Measurements from ENCODE around the gene VTI1A.

The VTI1A gene

DNA sequence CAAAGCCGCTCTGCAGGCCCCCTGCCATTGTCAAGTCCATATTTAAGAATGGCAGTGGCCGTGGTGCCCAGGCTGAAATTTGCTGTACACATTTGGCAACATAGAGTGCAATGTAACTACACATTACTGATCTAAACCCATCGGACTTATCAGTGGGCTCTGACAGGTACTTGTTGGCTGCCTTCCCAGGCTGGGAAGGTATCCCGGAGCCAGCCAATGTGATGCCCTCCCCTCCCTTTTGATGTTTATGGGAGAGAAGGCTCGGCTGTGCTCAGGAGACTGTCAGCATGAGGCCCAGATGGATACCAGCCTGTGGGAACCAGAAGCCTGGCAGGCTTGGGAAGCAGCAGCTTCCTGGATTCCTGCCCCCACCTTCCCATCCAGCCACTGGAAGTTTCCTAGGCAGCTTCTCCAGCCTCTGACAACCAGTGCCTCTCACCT lies 357.0 kb downstream of the VTI1A start:
- no peak for DNase-seq (ENCODE audit: low spot score)

DNA sequence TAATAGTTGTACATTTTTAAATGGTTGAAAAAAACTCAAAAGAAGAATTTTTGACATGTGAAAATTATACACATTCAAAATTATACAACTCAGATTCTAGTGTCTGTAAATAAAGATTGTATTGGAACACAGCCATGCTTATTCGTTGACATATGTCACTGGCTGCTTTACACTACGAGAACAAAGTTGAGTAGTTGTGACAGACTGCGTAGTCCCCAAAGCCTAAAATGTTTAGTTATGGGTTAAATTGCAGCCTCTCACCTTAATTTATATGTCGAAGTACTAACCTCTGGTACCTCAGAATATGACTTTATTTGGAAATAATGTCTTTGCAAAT lies 358.2 kb downstream of the VTI1A start:
- no peak for DNase-seq (ENCODE audit: low spot score)

DNA sequence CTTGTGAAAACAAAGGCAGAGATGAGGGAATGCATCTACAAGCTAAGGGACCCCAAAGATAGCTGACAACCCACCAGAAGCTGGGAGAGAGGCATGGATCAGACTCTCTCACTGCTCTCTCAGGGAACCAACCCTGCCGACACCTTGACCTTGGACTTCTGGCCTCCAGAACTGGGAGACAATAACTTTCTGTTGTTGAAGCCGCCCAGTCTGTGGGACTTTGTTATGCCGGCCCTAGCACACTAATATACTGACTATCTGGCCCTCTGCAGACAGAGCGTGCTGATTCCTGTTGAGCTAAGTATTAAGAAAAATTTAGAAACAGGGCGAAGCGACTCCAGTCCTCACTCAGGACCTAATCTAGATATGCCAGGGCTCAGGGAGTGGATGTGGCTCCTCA lies 358.7 kb downstream of the VTI1A start:
- no peak for DNase-seq (ENCODE audit: low spot score)

DNA sequence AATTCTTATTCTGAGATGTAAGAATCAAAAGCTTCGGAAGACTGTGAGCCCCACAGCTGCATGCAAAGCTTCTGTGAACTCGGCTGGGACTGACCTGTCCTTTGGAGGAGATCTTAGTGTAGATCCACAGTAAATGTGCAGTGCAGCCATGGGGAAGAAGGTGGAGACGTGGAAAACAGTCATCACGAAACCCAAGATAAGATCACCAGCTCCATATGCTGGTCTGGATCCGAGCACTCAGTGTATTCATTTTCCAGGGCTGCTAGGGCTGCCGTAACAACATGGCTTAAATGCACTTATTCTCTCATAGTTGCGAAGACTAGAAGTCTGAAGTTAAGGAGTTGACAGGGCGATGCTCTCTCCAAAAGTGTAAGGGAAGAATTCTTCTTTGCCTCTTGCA lies 360.0 kb downstream of the VTI1A start:
- peak; percentile 82 for DNase-seq (ENCODE audit: low spot score)

DNA sequence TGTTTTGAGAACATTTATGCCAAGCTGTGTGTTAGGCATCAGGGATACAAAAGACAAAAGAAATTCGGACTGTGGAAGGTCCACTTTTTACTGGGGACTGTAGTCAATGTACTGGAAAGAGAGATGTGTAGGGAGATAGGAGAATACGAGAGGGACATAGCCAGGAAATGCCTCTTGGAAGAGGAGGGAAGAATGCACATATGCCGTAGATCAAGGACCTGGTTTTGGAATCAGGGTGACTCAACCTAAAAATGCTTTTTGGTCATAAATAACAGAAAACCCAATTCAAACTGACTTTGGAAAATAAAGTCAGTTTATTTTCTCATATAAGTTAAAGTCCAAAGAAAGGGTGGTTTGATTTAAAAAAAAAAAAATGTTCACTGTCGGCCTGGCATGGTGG lies 362.7 kb downstream of the VTI1A start:
- no peak for DNase-seq (ENCODE audit: low spot score)

DNA sequence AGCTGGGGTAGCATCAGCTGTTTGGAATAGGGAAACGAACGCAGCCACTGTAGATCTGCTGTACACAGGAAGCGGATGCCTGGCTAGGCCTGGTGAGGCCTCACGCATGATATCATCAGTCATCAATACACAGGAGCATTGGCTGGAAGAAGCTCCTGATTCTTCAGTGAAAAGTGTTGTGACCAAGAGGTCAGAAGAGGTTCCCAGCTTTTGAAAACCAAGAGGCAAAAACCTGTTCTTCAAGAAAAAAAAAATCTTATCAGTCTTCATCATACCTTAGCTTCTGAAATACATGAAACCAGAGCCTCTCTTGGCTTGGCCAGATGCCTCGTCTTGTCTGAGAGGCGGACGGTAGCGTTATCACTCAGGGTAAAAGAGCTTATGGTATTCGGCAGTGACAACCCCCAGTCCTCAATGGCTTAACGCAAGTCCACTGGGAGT lies 363.7 kb downstream of the VTI1A start:
- DNase-seq (ENCODE audit: low spot score): peak; percentile 72

DNA sequence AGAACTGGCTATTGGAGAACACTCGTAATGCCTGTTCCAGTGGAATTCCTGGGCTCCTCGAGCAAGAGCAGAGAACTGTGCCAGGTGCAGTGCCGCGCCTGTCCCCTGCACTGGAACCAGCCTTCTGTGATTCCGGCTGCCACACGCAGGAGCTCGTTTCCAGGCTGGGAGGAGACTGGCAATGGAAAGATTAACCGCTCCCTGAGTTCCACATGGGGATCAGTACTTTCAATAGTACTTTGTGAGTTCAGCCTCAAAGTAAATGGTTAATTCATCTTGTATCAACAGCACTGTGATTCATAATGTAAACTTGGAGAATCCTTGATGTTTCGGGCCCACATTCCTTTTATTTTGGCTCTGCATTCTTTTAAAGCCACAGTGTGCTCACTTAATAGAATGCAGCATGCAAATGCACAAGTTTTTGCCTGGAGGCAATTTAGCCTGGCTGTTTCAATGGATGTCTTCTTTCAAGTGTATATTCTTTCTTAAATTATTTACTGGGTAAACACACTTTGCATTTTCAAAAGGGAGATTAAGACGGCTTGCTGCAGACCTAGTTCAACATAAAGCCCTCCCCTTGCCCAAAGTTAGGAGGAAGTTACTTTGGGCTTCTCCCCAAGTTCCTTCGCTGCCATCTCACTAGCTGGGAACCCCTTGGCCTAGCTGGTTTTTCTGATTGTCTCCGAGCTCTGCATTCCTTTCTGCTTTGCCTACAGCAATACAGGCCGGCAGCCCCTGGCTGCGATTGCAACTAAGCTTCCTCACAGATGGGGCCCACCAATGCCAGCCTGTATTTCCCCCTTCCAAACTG lies 364.9 kb downstream of the VTI1A start:
- no peak for DNase-seq (ENCODE audit: low spot score)

DNA sequence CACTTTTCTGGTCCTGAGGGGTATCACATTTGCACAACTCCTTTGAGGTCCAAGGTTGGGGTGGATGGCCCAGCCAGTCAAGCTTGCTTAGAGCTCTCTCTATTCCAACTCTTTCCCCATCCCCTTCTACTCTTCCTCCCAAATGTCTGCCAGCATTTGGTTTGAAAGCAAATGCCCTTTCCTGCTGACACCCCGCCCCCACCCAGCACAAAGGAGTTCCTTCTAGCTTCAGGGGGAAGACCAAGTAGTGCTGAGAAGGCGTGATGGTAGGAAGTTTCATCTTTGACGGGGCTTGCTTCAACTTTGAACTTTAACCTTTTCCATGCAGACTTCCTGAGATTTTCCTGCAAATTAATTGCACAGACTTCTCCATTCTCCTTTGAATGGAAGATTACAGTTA lies 365.6 kb downstream of the VTI1A start:
- DNase-seq (ENCODE audit: low spot score): no peak

DNA sequence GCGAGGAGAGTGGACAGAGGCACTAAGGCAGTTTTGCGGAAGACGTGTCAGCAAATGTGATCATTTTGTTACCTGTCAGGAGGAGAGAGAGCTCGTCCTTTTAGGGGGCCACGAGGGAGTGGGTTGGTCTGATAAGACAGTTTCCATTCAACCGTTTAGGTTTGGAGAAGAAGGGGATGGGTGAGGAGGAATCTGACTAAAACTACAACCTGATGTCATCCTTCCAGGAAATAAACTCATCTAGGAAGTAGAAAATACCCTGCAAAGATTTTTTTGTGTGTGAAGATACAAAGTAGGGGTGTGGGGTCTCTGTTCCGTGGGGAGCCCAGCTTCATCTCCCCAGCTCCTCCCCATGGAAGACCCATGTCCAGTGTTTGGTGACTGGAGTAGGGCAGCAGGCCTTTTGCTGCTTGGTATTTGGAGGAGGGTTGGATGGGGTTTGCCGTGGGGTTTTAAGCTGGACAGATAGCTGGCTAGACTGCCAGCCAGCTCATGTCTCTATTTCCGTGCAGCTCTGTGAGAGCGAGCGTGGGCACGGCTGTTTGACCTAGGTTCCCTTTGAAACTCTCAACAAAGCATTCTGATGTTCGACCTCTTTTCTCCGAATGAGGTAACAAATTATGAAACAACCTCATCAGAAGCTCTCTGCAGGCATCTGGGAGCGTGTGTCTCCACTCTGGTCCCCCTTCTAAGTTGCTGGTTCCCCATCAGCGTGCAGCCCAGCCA lies 367.0 kb downstream of the VTI1A start:
- no peak for DNase-seq (ENCODE audit: low spot score)

DNA sequence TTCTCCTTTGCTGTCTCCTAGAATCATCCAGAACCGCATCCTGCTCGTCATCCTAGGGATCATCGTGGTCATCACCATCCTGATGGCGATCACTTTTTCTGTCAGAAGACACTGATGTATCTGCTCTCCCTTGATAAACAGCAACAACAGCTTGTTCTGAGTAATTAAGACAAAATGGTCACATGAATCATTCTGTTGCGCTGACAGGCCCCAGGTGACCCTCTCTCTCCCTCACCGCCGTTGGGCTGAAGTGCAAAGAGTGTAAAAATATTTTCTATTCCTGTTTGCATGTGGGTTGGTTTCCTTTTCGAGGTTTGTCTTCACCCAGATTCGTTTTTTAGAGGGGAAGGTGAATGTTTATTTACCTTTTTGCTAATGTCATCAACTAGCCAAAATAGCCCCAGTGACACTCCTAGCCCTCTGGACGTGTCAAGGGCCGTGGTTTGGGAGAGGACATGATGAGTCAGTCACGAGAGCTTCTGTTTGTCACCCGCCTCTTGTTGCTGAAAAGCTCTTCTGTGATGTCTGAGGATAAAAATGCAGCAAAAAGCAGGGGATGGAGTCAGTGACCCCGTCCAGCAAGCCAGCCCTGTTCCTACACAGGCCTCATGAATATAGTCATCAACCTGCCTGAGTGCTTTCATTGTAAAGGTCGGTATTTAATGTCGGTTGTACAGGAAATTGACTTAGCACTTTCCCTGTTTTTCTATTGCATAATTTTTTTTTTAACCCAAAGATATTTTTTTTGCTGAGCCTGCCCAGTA lies 368.4 kb downstream of the VTI1A start:
- DNase-seq (ENCODE audit: low spot score): peak; percentile 38

DNA sequence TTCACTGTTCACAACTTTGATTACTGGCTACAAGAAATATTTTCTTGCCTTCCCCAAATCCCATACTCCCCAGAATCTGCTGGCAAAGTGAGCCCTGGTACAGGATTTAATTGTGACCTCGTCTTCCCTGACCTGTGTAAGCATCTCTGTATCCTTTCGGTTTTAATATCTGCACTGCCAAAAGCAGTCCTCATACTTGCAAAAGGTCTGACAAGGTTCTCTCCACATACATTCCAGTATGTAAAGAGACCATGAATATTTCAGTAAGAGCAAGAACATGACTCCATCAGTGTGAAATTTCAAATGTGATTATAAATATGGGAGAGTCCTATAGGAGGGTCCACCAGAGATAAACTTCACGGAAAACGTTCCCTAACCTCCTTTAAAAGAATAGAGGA lies 369.0 kb downstream of the VTI1A start:
- no peak for DNase-seq (ENCODE audit: low spot score)

DNA sequence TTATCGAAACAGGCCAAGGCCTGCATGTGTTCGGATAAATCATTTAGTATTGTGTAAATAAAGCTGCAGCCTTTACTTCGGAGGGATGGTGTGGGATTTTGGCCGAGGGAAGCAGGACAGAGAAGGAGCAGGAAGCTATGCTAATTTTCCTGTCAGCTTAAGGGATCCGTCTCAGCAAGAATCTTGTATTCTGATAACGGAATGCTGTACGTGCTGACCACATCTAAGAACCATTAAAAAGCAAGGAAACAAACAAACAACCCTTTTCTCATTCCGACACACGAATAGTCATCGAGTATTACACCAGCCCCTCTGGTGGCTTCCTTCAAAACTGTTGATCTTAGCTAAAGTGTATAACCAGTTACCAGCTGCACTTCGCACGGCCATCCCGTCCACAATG lies 369.9 kb downstream of the VTI1A start:
- DNase-seq (ENCODE audit: low spot score): no peak

DNA sequence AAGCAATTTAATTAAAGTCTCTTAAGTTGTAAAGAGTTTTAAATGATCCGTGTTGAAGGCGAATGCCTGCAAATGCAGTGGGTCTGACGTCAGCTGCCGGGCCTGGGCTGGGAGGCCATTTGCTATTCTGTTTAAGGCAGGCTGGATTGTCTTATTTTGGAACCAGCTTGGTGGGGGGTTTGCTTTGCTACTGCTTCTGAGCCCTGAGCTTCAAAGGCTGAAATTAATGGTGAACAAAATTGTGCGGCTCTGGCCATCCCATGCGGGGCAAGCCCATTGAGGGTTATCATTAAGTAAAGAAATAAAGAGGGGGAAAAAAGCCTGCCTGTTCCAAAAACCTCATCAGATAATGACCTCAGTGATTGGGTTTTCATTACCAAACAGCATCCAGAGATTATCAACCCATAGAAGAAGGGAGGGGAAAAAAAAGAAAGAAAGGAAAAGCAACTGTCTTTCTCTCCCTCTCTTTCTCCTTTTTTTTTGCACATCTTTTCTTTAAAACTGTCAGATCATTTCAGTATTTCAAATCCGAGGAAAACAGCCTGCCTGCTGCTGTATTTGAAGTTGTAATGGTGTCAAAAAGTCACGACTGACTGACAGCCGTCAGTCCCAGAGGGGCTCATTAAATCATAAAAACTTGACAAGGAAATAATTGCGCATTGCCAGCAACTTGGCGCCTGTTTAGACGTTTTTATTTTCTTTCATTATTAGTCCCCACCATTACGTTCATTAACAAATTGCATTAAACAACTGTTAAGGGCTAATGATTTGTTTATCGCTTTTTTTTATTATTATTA lies 371.2 kb downstream of the VTI1A start:
- DNase-seq (ENCODE audit: low spot score): no peak

DNA sequence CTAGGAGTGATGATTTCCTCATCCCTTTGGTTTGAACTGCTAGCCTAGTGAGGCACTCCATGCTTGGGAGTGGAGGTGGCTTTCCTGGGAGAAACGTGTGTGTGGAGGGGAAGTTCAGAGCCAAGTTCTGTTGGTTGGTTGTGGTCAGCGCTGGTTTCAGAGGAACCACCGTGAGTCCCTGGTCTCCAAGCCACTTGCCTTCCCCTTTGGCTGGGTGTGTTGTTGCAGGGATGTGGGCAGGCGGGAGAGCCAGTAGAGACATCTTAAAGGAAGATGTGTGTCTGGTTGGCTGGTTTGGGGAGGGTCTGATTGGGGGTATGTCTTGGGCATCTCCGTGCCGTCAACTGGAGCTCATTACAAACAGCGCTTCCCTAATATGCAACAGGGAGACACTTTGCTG lies 372.2 kb downstream of the VTI1A start:
- no peak for DNase-seq (ENCODE audit: low spot score)

DNA sequence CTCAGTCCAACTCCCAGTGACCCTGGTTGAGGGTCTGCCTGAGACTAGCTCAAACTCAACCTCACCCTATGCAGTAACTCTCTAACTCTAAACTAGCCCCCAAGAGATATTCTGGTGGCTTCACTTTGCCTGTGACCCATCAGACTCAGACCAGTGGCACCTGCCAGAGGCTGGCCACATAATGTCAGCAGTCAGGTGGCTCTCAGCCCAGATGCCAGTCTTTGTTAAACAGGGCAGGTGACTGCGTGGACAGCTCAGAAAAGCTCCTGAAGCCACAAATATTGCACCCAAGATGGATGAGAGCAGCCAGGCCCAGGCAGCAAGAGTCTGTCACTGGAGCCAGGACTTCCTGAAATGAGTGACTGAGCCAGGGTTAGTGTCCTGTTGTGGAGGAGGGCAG lies 373.3 kb downstream of the VTI1A start:
- no peak for DNase-seq (ENCODE audit: low spot score)

DNA sequence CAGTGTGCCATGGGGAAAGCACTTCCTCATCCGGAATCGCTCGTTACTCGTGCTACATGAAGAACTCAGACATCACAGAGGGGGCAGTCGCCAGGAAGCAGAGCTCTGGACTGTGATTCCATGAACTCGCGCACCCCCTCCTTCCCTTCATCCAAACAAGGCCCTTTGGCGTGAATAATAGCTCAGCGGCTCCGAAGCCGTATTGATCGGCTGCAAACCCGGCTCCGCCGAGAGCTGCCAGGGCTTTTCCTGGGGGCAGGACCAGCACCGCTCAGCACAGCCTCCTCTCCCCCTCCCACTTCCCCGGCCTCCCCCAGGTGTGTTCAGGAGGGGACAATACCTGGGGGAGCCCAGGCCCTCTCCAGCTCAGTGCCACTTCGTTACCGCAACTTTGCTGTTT lies 374.0 kb downstream of the VTI1A start:
- DNase-seq (ENCODE audit: low spot score): no peak

DNA sequence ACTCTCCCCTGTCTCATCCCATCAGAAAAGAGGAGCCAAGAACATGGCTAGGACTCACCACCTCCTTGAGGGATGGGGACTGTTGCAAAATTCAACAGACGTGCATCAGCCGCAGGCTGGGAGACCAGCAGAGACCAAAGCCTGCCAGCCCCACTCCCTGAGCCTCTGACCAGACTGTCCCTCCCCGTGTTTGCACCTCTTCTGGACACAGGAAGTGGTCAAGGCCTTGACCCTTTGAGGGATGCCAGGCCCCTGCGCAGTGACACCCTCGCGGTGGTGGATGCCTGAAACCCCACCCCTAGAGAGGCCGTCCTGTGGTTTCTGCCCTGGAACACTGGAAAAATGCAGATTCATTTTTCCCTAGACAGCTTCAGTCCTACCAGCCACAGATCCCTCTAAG lies 374.6 kb downstream of the VTI1A start:
- DNase-seq (ENCODE audit: low spot score): no peak

DNA sequence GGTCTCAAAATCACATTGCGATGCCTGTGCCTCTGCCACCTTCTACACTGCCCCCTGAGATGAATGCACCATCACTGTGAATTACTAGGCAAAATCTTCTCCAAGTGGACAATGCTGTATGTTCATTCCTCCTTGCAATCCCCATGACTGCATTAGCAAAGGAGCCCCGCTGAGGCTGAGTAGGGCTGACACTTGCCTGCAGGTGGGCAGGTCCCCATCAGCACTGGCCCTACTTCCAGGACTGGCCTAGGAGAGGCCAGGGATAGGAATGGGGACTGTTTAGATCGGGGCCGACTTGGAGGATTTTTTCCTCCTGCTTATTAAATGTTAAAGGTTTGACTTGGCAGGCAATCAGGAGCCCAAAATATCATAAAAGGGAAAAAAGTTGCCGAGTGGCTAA lies 376.0 kb downstream of the VTI1A start:
- DNase-seq (ENCODE audit: low spot score): no peak

DNA sequence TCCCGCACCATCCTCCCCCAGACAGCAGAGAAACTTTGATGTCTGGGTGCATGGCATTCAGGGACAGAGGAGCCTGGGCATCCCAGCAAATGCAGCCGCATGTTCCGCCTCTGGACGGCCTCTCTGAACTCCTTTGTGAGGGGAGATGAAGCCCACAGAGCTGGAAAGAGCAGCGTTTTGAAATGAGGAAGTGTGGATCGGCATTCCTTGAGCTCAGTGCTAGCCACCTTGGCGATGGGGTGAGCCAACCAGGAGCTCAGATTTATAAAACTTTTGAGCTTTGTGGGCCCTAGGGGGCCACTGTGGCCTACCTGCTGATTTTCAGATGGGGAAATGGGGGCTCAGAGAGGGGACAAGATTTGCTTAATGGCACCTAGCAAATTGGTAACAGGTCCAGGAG lies 376.6 kb downstream of the VTI1A start:
- no peak for DNase-seq (ENCODE audit: low spot score)

DNA sequence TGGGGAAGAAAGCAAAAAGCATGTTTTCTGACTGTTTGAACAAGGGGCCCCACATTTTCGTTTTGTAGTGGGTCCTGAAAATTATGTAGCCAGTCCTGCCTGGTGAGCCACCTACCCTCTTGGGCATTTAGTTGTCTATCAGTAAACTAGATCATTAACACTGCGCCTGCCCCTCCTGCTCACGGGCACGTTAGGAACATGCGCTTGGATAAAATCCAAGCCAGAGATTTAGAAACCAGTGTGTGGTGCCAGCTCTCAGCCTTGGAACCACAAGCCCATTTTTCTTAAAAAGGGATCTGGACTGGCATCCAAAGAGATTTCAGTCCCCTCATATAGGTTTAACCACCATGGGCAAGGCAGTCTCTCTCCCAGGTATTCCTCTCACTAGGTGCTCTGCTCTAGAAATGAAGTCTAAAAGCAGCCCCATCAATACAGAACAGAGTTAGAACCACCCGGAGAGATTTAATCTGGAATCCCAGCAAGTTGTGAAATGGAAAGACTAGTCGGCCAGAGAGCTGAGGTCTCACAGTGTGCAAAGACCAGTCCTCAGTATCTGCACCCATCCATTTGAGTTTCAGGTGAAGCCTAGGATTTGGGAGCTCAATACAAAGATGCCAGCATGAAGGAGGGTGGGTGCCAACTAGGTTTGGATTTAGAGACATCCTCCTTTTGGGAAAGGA lies 379.1 kb downstream of the VTI1A start:
- no peak for DNase-seq (ENCODE audit: low spot score)

DNA sequence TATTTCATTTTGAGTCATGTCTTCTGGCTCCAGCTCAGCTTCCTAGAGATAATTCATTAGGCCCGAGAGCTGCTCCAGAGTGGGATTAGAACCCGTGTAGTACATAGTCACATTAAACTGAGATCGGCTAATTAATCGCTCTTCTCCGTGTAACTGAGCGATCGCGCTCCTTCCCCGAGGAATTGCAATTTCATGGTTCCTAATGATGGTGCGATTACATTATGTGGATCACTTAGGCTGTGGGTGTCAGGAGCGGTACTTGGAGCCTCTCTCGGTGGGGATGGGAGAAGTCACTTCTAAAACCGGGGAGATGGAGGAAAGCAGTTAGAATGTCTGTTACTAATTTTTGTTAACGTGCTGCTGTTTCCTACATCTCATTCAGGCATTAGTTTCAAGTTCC lies 380.1 kb downstream of the VTI1A start:
- no peak for DNase-seq (ENCODE audit: low spot score)
